Measurements from ENCODE around the gene PDIK1L.
"Not testable (repeated sequence)": the region's sequence is repeated elsewhere in the genome, so short reads cannot be mapped to it uniquely, and the experiment has no call there.

The PDIK1L gene

DNA sequence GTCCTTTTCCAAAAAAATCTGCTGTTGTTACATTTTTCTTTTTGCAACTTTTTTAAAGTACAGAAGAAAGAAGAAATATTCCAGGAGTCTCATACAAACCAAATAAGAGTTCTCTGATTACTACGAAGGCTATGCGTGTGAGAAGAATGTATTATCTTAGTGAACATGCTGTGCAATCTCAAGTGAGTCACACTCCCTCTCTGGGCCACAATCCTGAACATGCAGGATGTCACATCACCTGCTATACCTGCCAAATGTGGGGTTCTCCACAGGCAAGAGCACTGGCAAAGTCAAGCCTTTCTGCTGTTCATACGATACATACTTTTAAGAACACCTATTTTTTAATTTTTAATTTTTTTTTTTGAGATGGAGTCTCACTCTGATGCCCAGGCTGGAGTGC is 22.5 kb upstream of the PDIK1L start:
- FAIRE-seq (no peak), DNase-seq (ENCODE audit: low spot score) (no peak)

DNA sequence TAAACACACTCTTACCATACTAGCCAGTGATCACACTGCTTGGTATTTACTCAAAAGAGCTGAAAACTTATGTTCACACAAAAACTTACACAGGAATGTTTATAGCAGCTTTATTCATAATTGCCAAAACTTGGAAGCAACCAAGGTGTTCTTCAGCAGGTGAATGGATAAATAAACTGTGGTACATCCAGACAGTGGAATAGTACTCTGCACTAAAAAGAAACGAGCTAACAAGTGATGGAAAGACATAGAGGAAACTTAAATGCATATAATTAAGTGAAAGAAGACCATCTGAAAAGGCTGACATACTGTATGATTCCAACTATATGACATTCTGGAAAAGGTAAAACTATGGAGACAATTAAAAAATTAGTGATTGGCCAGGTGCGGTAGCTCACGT is 20.7 kb upstream of the PDIK1L start:
- DNase-seq (ENCODE audit: low spot score): no peak
- FAIRE-seq: no peak

DNA sequence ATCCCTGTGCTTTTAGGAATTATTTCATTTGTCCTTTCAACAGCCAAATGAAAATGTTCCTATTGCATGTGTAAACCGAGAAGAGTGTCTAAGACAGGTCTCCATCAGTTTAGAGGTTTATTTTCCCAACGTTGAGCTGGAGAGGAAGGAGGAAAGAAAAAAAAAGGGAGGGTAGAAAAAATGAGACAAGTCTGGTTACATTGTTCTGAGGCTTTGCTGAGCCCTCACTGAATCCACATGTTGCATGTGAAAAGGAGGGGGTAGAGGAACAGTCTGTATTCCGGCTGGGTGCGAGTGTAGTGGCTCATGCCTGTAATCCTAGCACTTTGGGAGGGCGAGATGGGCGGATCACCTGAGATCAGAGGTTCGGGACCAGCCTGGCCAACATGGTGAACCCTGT is 19.2 kb upstream of the PDIK1L start:
- DNase-seq (ENCODE audit: low spot score): no peak
- FAIRE-seq: no peak

DNA sequence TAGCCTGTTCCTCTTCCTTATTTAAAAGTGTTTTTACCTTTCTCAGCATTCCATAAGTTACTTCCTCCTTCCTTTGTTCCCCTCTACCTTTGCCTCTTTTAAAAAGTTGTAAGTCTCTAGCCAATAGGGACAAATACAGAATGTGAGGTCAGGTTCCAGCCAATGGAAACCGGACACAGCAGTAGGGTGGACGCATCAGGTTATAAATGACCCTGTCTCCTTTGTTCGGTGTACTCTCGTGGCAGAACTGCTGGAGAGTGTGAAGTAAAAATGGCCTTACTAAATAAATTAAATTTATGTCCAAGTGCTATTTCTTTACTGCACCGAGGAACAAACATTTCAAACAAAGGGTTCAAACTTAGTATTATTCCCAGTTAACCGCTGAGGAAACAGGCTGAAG is 18.1 kb upstream of the PDIK1L start:
- FAIRE-seq; DNase-seq (ENCODE audit: low spot score): not testable (repeated sequence)

DNA sequence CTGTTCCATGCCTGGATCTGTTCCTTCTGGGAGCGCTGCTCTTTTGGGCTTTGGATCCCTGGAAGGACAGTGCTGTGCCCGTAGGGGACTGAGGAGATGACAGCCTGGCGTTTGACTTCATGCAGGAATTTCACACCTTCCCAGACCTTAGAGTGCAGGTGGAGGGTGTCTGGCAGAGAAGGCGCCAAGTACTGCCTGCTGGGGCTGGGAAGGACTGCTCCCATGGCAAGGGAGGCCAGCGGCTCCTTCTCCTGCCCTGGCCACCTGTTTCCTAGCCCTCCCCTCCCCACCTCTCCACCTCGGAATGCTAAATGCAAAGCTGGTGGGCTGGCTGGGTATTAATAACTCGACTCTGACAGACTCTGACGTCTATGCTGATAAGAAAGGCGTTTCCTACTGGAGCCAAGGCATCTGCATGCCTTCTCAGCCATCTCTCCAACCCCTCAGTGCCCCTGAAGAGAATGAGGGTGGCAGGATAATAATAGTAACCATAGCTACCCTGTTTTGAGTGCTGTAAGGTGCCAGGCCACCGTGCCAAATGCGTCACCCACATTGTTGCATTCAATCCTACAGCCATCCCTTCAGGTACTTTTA is 17.5 kb upstream of the PDIK1L start:
- no peak for FAIRE-seq
- DNase-seq (ENCODE audit: low spot score): no peak

DNA sequence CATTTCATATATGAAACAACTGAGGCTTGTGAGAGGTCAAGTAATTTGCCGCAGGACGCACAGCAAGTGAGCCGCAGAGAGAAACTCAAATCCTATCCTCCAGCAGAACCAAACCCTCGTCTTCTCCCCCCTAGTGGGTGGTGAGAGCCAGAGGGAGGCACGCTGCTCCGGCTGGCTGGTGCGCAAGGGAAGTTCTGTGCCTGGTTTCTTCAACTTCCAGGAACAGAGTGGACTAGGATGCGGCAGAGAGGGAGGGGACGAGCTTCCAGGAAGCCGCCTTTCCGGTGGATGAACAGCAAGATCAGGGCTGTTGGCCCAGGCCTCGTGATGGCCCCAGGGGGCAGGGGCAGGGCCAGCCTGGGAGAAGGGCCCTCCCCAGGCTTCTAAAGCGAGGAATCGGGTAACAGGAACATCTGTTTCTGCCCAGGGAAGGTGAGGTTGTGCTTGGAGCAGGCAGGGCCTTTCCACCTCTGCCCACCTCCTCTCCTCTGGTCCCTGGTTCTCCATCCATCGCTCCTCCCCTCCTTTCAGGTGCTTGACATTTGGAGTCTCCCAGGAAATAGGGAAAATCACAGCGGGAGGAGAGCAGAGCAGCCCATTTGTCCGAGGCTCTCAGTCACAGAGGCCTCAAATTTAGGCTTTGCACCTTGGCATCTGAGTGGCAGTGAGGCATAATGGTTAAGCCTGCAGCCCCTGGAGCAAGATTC is 16.8 kb upstream of the PDIK1L start:
- FAIRE-seq: no peak
- DNase-seq (ENCODE audit: low spot score): no peak

DNA sequence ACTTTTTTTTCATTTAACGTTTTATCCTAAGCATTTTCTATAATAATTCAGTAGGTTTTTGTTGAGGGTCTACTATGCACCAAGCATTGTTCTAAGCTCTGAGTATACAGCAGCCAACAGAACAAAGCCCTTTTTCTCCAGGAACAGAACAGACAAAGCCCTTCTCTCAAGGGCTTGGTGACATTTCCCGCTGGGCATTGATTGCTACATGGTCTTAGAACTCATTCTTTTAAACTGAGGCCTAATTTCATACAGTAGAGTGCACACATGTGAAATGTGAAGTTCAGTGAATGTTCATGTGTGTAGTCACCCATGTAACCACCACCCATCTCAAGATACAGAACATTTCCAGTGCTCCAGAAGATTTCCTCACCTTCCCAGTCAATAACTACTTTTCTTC is 15.2 kb upstream of the PDIK1L start:
- DNase-seq (ENCODE audit: low spot score): no peak
- FAIRE-seq: no peak

DNA sequence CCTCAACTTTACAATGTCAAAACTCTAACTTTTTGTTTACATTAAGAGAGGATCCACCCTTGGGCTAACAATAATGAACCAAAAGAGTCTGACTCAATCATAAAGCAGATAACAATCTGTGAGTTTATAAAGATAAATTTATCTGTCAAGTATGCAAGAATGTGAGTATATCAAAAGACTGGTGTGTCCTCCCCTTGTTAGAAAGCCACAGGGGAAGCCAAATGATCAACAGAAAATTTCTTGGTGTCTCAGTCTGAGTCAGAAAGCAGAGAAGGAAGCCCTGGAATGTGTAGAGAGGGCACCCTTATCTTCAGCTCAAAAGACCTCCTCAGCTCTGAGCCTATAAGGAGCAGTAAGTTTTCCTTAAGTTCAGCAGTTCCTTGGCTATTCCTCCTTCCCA is 13.9 kb upstream of the PDIK1L start:
- FAIRE-seq (no peak), DNase-seq (ENCODE audit: low spot score) (no peak)

DNA sequence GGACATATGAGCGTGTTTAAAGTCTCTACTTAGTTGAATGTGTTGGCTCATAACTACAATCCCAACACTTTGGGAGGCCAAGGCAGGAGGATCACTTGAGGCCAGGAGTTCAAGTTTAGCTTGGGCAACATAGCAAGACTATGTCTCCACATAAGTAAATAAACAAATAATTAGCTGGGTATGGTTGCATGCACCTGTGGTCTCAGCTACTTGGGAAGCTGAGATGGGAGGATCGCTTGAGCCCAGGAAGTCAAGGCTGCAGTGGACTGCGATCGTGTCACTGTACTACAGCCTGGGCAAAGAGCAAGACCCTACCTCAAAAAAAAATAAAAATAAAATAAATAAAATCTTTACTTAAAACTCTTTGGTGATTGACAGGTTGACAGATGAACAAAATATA is 13.0 kb upstream of the PDIK1L start:
- no peak for DNase-seq (ENCODE audit: low spot score)
- FAIRE-seq: no peak

DNA sequence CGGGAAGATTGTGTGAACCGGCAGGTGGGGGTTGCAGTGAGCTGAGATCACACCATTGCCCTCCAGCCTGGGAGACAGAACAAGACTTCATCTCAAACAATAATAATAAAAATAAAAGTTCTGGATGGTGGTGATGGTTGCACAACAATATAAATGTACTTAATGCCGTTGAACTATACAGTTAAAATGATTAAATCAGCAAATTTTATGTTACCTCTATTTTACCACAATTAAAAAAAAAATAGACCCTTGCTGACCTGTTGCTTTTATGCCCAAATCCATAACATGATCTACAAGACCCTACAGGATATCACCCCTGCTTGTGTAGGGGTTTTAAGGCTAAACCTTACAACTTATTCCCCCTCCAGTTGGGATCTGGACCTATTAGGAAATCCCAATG is 11.8 kb upstream of the PDIK1L start:
- no peak for DNase-seq (ENCODE audit: low spot score)
- FAIRE-seq: no peak

DNA sequence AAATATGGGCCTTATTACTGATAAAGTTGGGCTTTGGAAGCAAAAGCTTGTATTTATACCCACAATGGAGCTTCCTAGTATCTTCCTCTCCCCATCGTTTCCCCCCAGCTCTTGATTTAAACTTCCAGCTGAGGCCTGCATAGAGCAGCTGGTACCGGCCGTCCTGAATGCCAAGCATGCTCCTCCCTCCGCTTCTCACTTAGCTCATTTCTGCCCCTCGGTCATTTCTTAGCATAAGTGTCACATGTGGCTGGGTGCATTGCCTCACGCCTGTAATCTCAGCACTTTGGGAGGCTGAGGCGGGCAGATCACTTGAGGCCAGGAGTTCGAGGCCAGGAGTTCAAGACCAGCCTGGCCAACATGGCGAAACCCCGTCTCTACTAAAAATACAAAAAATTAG is 11.4 kb upstream of the PDIK1L start:
- DNase-seq (ENCODE audit: low spot score); FAIRE-seq: not testable (repeated sequence)

DNA sequence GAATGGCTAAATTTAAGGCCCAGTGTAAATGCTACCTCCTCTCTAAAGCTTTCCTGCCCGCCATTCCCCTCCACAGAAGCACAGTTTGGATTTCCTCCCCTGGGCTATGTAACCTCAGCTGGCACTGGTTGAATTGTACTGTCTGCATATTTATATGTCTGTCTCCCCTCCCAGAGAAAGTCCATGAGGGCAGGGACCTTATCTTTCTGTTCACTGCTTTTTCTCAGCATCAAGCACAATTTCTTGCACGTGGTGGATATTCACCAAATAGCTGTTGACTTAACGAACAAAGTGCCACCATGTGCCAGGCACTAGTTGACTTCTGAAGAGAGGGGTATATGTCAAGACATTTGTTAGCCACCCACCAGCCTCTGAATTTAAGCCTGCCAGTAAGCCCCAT is 9.5 kb upstream of the PDIK1L start:
- FAIRE-seq (no peak), DNase-seq (ENCODE audit: low spot score) (no peak)

DNA sequence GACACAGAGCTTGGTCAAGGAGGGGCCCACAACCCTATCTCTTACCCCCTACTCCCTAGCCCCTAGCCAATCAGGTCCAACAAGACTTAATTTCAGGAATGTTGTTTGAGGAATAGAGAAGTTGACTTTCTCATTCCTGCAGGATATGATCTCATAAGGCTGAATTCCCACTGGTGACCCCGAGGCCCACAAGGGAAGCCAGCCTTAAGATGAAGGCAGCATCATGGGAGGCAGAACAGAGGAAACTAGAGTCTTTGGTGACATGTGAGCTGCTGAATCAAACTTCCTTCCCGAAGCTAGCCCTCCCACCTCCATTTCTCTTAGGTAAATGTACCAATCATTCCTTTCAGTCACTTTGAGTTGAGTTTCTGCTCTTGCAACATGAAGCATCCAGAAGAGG is 9.1 kb upstream of the PDIK1L start:
- DNase-seq (ENCODE audit: low spot score) (no peak), FAIRE-seq (no peak)

DNA sequence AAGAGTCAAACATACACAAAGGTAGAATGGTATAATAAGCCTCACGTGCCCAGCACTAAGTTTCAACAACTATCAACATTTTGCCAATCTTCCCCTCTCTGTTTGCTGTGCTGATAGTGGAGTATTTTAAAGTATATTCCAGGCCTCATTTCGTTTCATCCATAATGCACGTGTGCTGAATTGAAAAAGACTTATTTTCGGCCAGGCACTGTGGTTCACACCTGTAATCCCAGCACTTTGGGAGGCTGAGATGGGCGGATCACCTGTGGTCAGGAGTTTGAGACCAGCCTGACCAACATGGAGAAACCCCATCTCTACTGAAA is 6.4 kb upstream of the PDIK1L start:
- DNase-seq (ENCODE audit: low spot score); FAIRE-seq: not testable (repeated sequence)

DNA sequence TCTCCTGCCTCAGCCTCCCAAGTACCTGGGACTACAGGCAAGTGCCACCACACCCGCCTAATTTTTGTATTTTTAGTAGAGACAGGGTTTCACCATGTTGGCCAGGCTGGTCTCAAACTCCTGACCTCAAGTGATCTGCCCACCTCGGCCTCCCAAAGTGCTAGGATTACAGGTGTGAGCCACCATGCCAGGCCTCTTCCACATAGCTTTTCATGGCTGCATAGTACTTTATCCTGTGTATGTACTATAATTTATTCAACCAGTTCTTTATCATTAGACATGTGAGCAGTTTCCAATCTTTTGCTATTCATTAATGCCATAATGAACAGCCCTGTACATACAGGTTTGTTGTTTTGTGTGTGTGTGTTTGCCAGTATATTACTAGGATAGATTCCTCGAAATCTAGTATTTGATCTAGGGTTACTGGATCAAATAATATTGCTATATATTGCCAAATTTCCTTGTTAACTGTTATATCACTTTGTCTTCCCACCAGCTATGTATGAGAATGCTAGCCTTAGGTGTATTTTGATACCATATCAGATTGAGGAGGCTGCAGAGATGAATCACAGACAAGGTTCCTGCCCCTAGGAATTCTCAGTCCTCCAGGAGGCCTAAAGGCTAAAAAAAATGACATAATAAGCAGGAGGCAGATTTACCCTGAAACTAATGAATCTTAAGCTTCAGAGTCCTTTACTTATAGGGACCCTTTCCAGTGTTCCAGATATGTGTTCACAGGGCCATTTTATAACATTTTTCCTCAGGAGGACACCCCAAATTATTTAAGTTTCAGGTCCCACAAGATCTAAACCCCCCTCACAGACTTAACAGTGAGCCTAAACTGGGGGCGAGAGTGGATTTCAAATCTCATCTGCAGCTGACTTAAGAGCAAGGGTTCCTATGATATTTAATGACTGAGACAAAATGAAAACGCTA is 2.1 kb upstream of the PDIK1L start:
- FAIRE-seq: no peak
- DNase-seq (ENCODE audit: low spot score): no peak

DNA sequence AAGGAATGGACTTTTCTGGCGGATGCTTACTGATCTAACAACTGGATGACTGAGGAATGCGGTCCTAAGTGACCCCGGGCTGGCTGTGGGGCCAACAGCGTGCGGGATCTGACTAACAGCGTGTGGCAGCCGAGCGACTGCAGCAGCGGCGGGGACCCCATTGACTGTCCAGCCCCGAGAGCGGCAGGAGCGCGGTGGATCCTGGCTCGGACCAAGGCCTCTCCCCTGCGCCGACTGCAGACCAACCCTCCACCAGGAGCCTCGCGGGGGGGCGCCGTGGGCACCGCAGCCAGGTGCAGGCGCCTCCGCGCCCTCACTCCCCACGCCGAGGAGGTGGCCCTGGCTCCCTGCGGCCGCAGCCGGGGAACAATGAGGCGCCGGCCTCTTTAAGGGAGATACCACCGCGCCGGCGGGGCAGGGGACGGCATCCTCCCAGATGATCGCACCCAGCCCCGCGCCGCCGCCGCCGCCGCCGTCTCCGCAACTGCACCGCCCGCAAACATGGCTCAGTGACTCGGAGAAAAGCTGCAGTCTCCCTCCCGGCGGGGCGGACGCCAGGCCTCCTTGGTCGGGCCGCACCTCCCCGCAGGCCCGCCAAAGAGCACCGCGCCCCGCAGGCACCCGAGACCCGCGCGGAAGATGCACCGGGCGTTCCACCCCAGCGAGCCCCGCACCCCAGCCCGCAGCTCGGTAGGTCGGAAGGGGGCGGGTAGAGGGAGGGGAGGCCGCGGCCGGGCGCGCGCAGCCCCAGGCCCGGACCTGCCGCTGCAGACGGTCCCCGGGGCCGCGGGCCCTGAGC is 694 bp upstream of the PDIK1L start:
- peak; percentile 83 for DNase-seq (ENCODE audit: low spot score)
- FAIRE-seq: peak; percentile 32

DNA sequence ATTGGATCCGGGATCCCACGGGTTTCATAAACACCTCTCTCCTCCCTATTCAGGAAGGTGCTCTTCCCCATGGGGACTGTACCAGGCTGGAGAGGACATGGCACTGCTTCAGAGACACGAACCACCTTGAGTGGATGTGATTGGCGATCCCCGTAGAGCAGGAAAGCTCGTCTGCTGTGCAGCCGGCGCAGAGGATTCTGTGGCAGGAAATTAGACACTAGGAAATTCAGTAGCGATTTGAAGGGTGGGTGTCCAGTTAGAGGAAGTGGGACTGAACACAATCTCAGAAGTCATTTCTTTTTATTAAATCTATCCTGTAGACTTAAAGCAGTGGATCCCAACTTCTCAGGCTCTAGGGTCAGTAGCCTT is 767 bp downstream of the PDIK1L start:
- DNase-seq (ENCODE audit: low spot score) (no peak), FAIRE-seq (no peak)

DNA sequence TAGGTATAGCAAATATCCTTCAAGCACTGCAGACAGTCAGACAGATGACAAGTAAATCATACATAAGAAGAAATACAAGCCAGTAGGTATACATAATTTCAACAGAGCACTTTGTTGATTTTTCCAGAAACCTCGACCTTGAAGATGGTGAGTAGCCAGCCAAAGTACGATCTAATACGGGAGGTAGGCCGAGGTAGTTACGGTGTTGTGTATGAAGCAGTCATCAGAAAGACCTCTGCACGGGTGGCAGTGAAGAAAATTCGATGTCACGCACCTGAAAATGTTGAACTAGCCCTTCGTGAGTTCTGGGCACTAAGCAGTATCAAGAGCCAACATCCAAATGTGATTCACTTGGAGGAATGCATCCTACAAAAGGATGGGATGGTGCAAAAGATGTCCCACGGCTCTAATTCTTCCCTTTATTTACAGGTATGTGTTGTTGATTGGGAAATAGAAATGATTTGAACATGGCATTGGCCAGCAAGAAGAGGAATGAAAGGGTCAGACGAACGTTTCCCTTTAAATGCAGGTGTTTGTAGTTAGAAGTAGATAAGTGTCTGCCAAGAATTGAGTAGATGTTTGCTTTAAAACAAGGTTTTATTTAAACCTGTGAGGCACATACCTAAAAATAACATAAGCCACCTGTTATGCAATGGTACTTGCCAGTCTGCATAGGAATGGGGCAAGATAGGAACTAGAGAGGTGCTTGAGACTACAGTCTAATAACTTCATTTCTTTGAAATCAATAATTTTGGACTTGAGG is 2.7 kb downstream of the PDIK1L start:
- no peak for FAIRE-seq

DNA sequence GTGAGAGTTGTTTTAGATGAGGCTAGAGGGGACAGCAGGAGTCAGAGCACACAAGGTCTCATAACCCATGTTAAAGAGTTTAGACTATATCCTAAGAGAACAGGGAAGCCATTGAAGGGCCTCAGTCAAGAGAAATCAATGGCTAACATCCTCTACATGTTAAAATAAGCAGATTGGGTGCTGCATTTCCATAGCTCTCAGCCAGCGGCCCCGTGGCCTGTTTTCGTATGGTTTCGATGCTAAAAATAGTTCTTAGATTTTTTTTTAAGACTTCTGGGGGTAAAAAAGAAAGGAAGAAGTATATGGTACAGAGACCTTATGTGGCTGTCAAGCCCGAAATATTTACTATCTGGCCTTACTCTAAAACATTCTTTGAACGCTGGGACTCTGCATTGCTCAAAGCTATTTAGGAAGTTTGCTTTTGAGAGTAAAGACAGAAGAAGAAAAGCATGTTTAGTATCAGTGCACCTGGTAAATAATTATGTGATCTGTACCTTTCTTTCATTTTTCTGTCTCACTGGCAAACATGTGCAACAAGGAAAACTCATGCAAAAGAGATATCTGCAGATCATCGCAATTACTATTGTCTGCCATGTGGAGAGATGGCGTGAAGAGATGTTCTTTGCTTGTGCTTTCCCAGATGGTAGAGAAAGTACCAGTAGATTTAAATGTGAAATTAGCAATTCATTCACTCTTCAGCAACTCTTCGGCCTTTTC is 8.4 kb downstream of the PDIK1L start:
- no peak for DNase-seq (ENCODE audit: low spot score)
- FAIRE-seq: no peak

More for the DNA sequence above, 2.7 kb downstream of the PDIK1L start:
- no peak for DNase-seq (ENCODE audit: low spot score)
